ENCODE measurements around the gene STARD8.

DNA sequence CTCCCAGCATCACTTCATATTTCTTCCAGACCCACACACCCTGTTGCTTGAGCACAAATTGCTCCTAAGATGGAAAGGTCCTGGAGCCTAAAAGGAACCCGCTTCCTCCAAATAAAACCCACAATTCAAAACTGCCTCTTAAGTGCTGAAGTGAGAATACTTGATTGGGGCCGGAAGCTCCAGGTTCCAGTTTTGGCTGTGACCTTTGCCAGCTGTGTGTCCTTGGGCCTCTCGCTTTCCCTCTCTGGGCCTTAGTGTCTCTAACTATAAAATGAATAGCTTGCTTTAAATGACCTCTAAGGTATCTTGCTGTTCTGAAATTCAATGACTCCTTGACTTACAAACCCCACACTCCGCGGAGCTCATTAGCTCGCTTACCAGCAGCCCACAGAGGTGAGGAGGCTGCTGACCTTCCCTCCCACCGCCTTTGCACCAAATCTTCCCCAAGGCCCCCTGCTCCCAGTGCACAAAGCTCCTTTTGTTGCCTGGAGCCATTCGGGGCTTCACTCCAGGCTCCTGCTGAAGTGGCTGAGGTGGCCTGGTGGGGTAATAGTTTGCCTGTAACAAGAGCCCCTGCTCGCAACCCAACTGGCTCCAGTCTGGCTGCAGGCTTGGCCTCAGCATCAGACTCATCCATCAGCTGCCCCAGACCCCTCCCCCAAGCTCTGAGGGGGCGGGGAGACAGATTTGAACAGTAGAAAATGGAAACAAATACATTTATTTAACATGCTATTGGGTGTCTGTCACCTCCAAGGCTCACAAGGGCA, 21.8 kb downstream of the STARD8 start:
- TF ChIP-seq POLR2A (IDR thresholded peaks at IDR 0.05): no peak
- TF ChIP-seq, protein P1, sequence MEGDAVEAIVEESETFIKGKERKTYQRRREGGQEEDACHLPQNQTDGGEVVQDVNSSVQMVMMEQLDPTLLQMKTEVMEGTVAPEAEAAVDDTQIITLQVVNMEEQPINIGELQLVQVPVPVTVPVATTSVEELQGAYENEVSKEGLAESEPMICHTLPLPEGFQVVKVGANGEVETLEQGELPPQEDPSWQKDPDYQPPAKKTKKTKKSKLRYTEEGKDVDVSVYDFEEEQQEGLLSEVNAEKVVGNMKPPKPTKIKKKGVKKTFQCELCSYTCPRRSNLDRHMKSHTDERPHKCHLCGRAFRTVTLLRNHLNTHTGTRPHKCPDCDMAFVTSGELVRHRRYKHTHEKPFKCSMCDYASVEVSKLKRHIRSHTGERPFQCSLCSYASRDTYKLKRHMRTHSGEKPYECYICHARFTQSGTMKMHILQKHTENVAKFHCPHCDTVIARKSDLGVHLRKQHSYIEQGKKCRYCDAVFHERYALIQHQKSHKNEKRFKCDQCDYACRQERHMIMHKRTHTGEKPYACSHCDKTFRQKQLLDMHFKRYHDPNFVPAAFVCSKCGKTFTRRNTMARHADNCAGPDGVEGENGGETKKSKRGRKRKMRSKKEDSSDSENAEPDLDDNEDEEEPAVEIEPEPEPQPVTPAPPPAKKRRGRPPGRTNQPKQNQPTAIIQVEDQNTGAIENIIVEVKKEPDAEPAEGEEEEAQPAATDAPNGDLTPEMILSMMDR (IDR thresholded peaks at IDR 0.05): no peak

All from testis (tissue), 2 donors.